ENCODE measurements around the gene CMSS1.

The CMSS1 gene

GRCh38 chr3:100163787-100164186, 346.1 kb downstream of the CMSS1 start:
- no peak overlapping the region for H3K23ac ChIP-seq (ENCODE audit: low read length)
- H2BK120ac ChIP-seq (ENCODE audit: insufficient read depth, low read length, poor library complexity), result no peak overlapping the region
- no peak for DNase-seq
- H4K8ac ChIP-seq (ENCODE audit: low read depth, low read length), result no peak overlapping the region
- no peaks in the 10 kb centered on the region for H3K79me2 ChIP-seq (ENCODE audit: control insufficient read depth, insufficient read depth, low read length, poor library complexity)
- H4K12ac ChIP-seq (ENCODE audit: low read depth, low read length), result no peak overlapping the region
- no peak overlapping the region for H4K91ac ChIP-seq (ENCODE audit: low read depth, low read length)
- no peak overlapping the region for H3K4ac ChIP-seq (ENCODE audit: low read depth, low read length)
- H3K9ac ChIP-seq (ENCODE audit: low read length), result no peak overlapping the region
- no peaks in the 10 kb centered on the region for H3K27me3 ChIP-seq (ENCODE audit: insufficient read depth, low read length)
- H3K4me1 ChIP-seq (ENCODE audit: control insufficient read depth in 1 of 2, insufficient read depth in 2 of 2, low read length in 2 of 2), result no peaks in the 10 kb centered on the region
- H3K79me1 ChIP-seq (ENCODE audit: low read length), result no peaks in the 10 kb centered on the region
- no CpG with 5 or more reads among the region's 2 CpGs for WGBS (ENCODE audit: extremely low coverage, insufficient coverage, insufficient read length)
- H2BK5ac ChIP-seq (ENCODE audit: low read depth, low read length, poor library complexity), result no peak overlapping the region
- H2AK5ac ChIP-seq (ENCODE audit: low read length), result no peak overlapping the region
- H2AFZ ChIP-seq (ENCODE audit: insufficient read depth, low read length, poor library complexity), result no peak overlapping the region
- H2BK12ac ChIP-seq (ENCODE audit: low read length), result no peak overlapping the region
- H3K36me3 ChIP-seq (ENCODE audit: control insufficient read depth in 1 of 2, insufficient read depth in 2 of 2, low read length in 2 of 2), result no peaks in the 10 kb centered on the region
- H3K4me3 ChIP-seq (ENCODE audit: low read depth, low read length), result no peak overlapping the region
- no peak overlapping the region for H3K4me2 ChIP-seq (ENCODE audit: low read length)
- no peak overlapping the region for H3K27ac ChIP-seq (ENCODE audit: low read depth, low read length)
- H3K9me3 ChIP-seq (ENCODE audit: insufficient read depth, low read depth, low read length), result no peaks in the 10 kb centered on the region
- H3K18ac ChIP-seq (ENCODE audit: low read length), result no peak overlapping the region
- H3K14ac ChIP-seq (ENCODE audit: low read length), result no peak overlapping the region

GRCh38 chr3:100164743-100165142, 347.1 kb downstream of the CMSS1 start:
- Histone ChIP-seq H3K9ac (ENCODE audit: low read length) (no peak overlapping the region), H3K4me2 (ENCODE audit: low read length) (no peak overlapping the region), H2BK5ac (ENCODE audit: low read depth, low read length, poor library complexity) (no peak overlapping the region), H4K12ac (ENCODE audit: low read depth, low read length) (no peak overlapping the region), H2BK120ac (ENCODE audit: insufficient read depth, low read length, poor library complexity) (no peak overlapping the region), H3K4ac (ENCODE audit: low read depth, low read length) (no peak overlapping the region), H3K4me1 (ENCODE audit: control insufficient read depth in 1 of 2, insufficient read depth in 2 of 2, low read length in 2 of 2) (no peaks in the 10 kb centered on the region), H3K36me3 (ENCODE audit: control insufficient read depth in 1 of 2, insufficient read depth in 2 of 2, low read length in 2 of 2) (no peaks in the 10 kb centered on the region), H2AFZ (ENCODE audit: insufficient read depth, low read length, poor library complexity) (no peak overlapping the region), H4K91ac (ENCODE audit: low read depth, low read length) (no peak overlapping the region), H3K27me3 (ENCODE audit: insufficient read depth, low read length) (no peaks in the 10 kb centered on the region), H2AK5ac (ENCODE audit: low read length) (no peak overlapping the region), H3K14ac (ENCODE audit: low read length) (no peak overlapping the region), H3K18ac (ENCODE audit: low read length) (no peak overlapping the region), H4K8ac (ENCODE audit: low read depth, low read length) (no peak overlapping the region), H3K9me3 (ENCODE audit: insufficient read depth, low read depth, low read length) (no peaks in the 10 kb centered on the region), H3K27ac (ENCODE audit: low read depth, low read length) (no peak overlapping the region), H3K23ac (ENCODE audit: low read length) (no peak overlapping the region), H3K79me2 (ENCODE audit: control insufficient read depth, insufficient read depth, low read length, poor library complexity) (no peaks in the 10 kb centered on the region), H2BK12ac (ENCODE audit: low read length) (no peak overlapping the region), H3K79me1 (ENCODE audit: low read length) (no peaks in the 10 kb centered on the region), H3K4me3 (ENCODE audit: low read depth, low read length) (no peak overlapping the region)
- no peak for DNase-seq
- no CpG with 5 or more reads among the region's 3 CpGs for WGBS (ENCODE audit: extremely low coverage, insufficient coverage, insufficient read length)

- Histone ChIP-seq H3K4ac (ENCODE audit: low read depth, low read length) (no peak overlapping the region), H2AFZ (ENCODE audit: insufficient read depth, low read length, poor library complexity) (no peak overlapping the region), H3K27me3 (ENCODE audit: insufficient read depth, low read length) (no peaks in the 10 kb centered on the region), H3K18ac (ENCODE audit: low read length) (no peak overlapping the region), H3K23ac (ENCODE audit: low read length) (no peak overlapping the region), H4K8ac (ENCODE audit: low read depth, low read length) (no peak overlapping the region), H2BK5ac (ENCODE audit: low read depth, low read length, poor library complexity) (no peak overlapping the region), H2BK120ac (ENCODE audit: insufficient read depth, low read length, poor library complexity) (no peak overlapping the region), H3K79me1 (ENCODE audit: low read length) (no peaks in the 10 kb centered on the region), H3K9ac (ENCODE audit: low read length) (no peak overlapping the region), H2AK5ac (ENCODE audit: low read length) (no peak overlapping the region), H3K9me3 (ENCODE audit: insufficient read depth, low read depth, low read length) (no peaks in the 10 kb centered on the region), H3K4me2 (ENCODE audit: low read length) (no peak overlapping the region), H3K36me3 (ENCODE audit: control insufficient read depth in 1 of 2, insufficient read depth in 2 of 2, low read length in 2 of 2) (no peaks in the 10 kb centered on the region), H3K27ac (ENCODE audit: low read depth, low read length) (no peak overlapping the region), H2BK12ac (ENCODE audit: low read length) (no peak overlapping the region), H3K14ac (ENCODE audit: low read length) (no peak overlapping the region), H3K4me3 (ENCODE audit: low read depth, low read length) (no peak overlapping the region), H3K79me2 (ENCODE audit: control insufficient read depth, insufficient read depth, low read length, poor library complexity) (no peaks in the 10 kb centered on the region), H4K91ac (ENCODE audit: low read depth, low read length) (no peak overlapping the region), H4K12ac (ENCODE audit: low read depth, low read length) (no peak overlapping the region), H3K4me1 (ENCODE audit: control insufficient read depth in 1 of 2, insufficient read depth in 2 of 2, low read length in 2 of 2) (no peaks in the 10 kb centered on the region)
- no peak for DNase-seq
- WGBS (ENCODE audit: extremely low coverage, insufficient coverage, insufficient read length), result no CpG with 5 or more reads among the region's 2 CpGs
Measured at GRCh38 chr3:100165926-100166550, 348.4 kb downstream of the CMSS1 start.

- no peak overlapping the region for H2BK5ac ChIP-seq (ENCODE audit: low read depth, low read length, poor library complexity)
- H3K4me1 ChIP-seq (ENCODE audit: control insufficient read depth in 1 of 2, insufficient read depth in 2 of 2, low read length in 2 of 2), result no peaks in the 10 kb centered on the region
- H3K18ac ChIP-seq (ENCODE audit: low read length), result no peak overlapping the region
- no peak overlapping the region for H2AK5ac ChIP-seq (ENCODE audit: low read length)
- H3K79me1 ChIP-seq (ENCODE audit: low read length), result no peaks in the 10 kb centered on the region
- DNase-seq, result no peak
- no peak overlapping the region for H3K4ac ChIP-seq (ENCODE audit: low read depth, low read length)
- no peaks in the 10 kb centered on the region for H3K79me2 ChIP-seq (ENCODE audit: control insufficient read depth, insufficient read depth, low read length, poor library complexity)
- no peak overlapping the region for H3K4me2 ChIP-seq (ENCODE audit: low read length)
- no peak overlapping the region for H3K9ac ChIP-seq (ENCODE audit: low read length)
- WGBS (ENCODE audit: extremely low coverage, insufficient coverage, insufficient read length), result no CpG with 5 or more reads among the region's 4 CpGs
- H2BK12ac ChIP-seq (ENCODE audit: low read length), result no peak overlapping the region
- no peaks in the 10 kb centered on the region for H3K36me3 ChIP-seq (ENCODE audit: control insufficient read depth in 1 of 2, insufficient read depth in 2 of 2, low read length in 2 of 2)
- H2AFZ ChIP-seq (ENCODE audit: insufficient read depth, low read length, poor library complexity), result no peak overlapping the region
- H3K27ac ChIP-seq (ENCODE audit: low read depth, low read length), result no peak overlapping the region
- no peak overlapping the region for H3K23ac ChIP-seq (ENCODE audit: low read length)
- no peak overlapping the region for H3K4me3 ChIP-seq (ENCODE audit: low read depth, low read length)
- no peaks in the 10 kb centered on the region for H3K9me3 ChIP-seq (ENCODE audit: insufficient read depth, low read depth, low read length)
- no peaks in the 10 kb centered on the region for H3K27me3 ChIP-seq (ENCODE audit: insufficient read depth, low read length)
- no peak overlapping the region for H4K12ac ChIP-seq (ENCODE audit: low read depth, low read length)
- no peak overlapping the region for H4K8ac ChIP-seq (ENCODE audit: low read depth, low read length)
- no peak overlapping the region for H3K14ac ChIP-seq (ENCODE audit: low read length)
- H4K91ac ChIP-seq (ENCODE audit: low read depth, low read length), result no peak overlapping the region
- H2BK120ac ChIP-seq (ENCODE audit: insufficient read depth, low read length, poor library complexity), result no peak overlapping the region
Measured at GRCh38 chr3:100169201-100169920, 351.7 kb downstream of the CMSS1 start.
